UCSD-AML1 (cell line): ENCODE data around the gene RFC5.
A peak's percentile ranks its signal among the peaks of the same experiment; 100 is the strongest.

ENCODE experiments used
- DNase-seq: peaks from one replicate; lab custom pipeline; 2025; ENCODE audit not compliant: unreplicated experiment; lab: John Stamatoyannopoulos, UW

The RFC5 gene

GRCh38 chr12:118050972-118051910 is 34.7 kb downstream of the RFC5 start:
- no peak for DNase-seq

- DNase-seq = no peak
Observed at GRCh38 chr12:118052324-118053070, 36.0 kb downstream of the RFC5 start.

- DNase-seq = no peak
Observed at GRCh38 chr12:118053071-118053985, 36.8 kb downstream of the RFC5 start.

GRCh38 chr12:118055144-118055557 is 38.6 kb downstream of the RFC5 start:
- peak; percentile 14 for DNase-seq

- DNase-seq = no peak
Observed at GRCh38 chr12:118055865-118056773, 39.6 kb downstream of the RFC5 start.

GRCh38 chr12:118058227-118058626 is 41.7 kb downstream of the RFC5 start:
- no peak for DNase-seq

- no peak for DNase-seq
Observed at GRCh38 chr12:118058881-118059280, 42.4 kb downstream of the RFC5 start.

GRCh38 chr12:118059341-118060191 is 43.1 kb downstream of the RFC5 start:
- DNase-seq = no peak

GRCh38 chr12:118060301-118061010 is 44.0 kb downstream of the RFC5 start:
- peak; percentile 32 for DNase-seq

GRCh38 chr12:118061011-118061872 is 44.7 kb downstream of the RFC5 start, which contains the start of gene WSB2:
Gene WSB2, minus strand, starts transcription at chr12:118061179. Its CDS starts 131 bp downstream, at chr12:118061048.
- DNase-seq = peak; percentile 63

GRCh38 chr12:118061873-118062843 is 45.7 kb downstream of the RFC5 start:
- peak; percentile 48 for DNase-seq

- no peak for DNase-seq
Observed at GRCh38 chr12:118063576-118064391, 47.3 kb downstream of the RFC5 start.

GRCh38 chr12:118064608-118065007 is 48.1 kb downstream of the RFC5 start:
- peak; percentile 29 for DNase-seq

- DNase-seq = no peak
Observed at GRCh38 chr12:118065380-118065779, 48.9 kb downstream of the RFC5 start.

GRCh38 chr12:118068445-118068844 is 51.9 kb downstream of the RFC5 start:
- DNase-seq = no peak
